Endothelial cell (in vitro differentiated cells): ENCODE measurements around the gene PRSS22. TPM values are rescaled to one million over a fixed set of nuclear protein-coding genes. Genes with fewer than 3 reads are reported as not detected.

Experiments
- DNase-seq: peaks from one replicate; pipeline ENCODE4 v3.0.0; 2021; ENCODE audit warnings: low spot score
- H3K27ac Mint-ChIP-seq: one replicate; pipeline ENCODE4 v1.8.0; 2021; ENCODE audit warnings: mixed read lengths, inconsistent platforms; ENCODE audit not compliant: unreplicated experiment
- H3K27me3 Mint-ChIP-seq: one replicate; pipeline ENCODE4 v1.8.0; 2021; ENCODE audit warnings: mild to moderate bottlenecking, moderate library complexity, mixed read lengths, inconsistent platforms; ENCODE audit not compliant: unreplicated experiment
- H3K36me3 Mint-ChIP-seq: one replicate; pipeline ENCODE4 v1.8.0; 2021; ENCODE audit warnings: mild to moderate bottlenecking, low read depth, mixed read lengths, inconsistent platforms; ENCODE audit not compliant: unreplicated experiment
- H3K4me1 Mint-ChIP-seq: one replicate; pipeline ENCODE4 v1.8.0; 2021; ENCODE audit warnings: mild to moderate bottlenecking, mixed read lengths, inconsistent platforms; ENCODE audit not compliant: unreplicated experiment
- H3K4me3 Mint-ChIP-seq: one replicate; pipeline ENCODE4 v1.8.0; 2021; ENCODE audit warnings: mild to moderate bottlenecking, mixed read lengths, inconsistent platforms; ENCODE audit not compliant: unreplicated experiment
- H3K9me3 Mint-ChIP-seq: one replicate; pipeline ENCODE4 v1.8.0; 2021; ENCODE audit warnings: mixed read lengths, inconsistent platforms; ENCODE audit not compliant: unreplicated experiment
- total RNA-seq: library from RNA; stranded (reverse); fragmentation: NEBNext Ultra II Directional; extraction: Animal tissue kit (Norgen Biotek cat#: 25700); gene quantifications from one replicate; pipeline ENCODE4 v1.2.1, GENCODE V29; 2021; ENCODE audit not compliant: unreplicated experiment
- TF ChIP-seq, protein P1 (sequence below): fragments of 200-600 bp; sonication (generic); IDR thresholded peaks from one replicate; pipeline ENCODE4 v1.5.0; 2021; ENCODE audit warnings: antibody characterized with exemption; ENCODE audit not compliant: unreplicated experiment

Gene PRSS22
- total RNA-seq, 1 donor from 2014 or later: 0.59 TPM

DNA sequence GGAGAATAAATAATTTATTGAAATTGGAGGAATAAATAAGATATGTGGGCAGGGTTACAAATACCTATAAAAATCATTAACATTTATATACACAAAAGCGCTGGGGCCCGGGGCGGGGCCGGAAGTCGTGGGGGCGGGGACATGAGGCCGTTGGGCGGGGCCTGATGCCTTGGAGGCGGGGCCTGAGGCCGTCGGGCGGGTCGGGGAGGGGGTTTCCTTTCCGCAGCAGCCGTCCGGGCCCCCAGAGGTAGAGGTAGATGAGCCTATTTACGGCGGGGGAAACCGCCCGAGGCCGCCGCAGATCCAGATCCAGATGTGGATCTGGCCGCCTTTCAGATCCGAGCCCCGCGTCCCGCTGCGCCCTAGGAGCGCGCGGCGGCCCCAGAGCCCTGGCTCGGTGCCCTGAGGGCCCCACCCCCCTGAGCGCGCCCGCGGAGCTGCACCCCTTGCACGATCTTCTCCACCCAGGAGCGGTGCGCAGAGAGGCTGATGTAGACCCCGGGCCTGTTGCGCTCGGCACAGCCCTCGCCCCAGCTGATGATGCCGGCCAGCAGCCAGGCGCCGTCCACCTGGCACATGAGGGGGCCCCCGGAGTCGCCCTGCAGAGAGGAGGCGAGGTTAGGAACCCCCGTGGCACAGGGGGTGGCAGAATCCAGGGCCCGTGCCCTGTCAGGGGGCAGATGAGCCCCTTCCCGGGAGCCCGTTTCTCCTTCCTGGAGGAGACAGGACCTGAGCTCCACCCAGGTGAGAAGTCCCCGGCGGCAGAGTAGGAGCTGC, 5.1 kb downstream of the PRSS22 start:
- Mint-ChIP-seq H3K4me3 (no peak overlapping the region), H3K27me3 (peaks cover 7% of the 10 kb centered on the region), H3K27ac (no peak overlapping the region), H3K36me3 (peaks cover 9% of the 10 kb centered on the region), H3K4me1 (peaks cover 2% of the 10 kb centered on the region), H3K9me3 (peaks cover 8% of the 10 kb centered on the region)
- TF ChIP-seq, protein P1, sequence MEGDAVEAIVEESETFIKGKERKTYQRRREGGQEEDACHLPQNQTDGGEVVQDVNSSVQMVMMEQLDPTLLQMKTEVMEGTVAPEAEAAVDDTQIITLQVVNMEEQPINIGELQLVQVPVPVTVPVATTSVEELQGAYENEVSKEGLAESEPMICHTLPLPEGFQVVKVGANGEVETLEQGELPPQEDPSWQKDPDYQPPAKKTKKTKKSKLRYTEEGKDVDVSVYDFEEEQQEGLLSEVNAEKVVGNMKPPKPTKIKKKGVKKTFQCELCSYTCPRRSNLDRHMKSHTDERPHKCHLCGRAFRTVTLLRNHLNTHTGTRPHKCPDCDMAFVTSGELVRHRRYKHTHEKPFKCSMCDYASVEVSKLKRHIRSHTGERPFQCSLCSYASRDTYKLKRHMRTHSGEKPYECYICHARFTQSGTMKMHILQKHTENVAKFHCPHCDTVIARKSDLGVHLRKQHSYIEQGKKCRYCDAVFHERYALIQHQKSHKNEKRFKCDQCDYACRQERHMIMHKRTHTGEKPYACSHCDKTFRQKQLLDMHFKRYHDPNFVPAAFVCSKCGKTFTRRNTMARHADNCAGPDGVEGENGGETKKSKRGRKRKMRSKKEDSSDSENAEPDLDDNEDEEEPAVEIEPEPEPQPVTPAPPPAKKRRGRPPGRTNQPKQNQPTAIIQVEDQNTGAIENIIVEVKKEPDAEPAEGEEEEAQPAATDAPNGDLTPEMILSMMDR: no peak
- DNase-seq: no peak

DNA sequence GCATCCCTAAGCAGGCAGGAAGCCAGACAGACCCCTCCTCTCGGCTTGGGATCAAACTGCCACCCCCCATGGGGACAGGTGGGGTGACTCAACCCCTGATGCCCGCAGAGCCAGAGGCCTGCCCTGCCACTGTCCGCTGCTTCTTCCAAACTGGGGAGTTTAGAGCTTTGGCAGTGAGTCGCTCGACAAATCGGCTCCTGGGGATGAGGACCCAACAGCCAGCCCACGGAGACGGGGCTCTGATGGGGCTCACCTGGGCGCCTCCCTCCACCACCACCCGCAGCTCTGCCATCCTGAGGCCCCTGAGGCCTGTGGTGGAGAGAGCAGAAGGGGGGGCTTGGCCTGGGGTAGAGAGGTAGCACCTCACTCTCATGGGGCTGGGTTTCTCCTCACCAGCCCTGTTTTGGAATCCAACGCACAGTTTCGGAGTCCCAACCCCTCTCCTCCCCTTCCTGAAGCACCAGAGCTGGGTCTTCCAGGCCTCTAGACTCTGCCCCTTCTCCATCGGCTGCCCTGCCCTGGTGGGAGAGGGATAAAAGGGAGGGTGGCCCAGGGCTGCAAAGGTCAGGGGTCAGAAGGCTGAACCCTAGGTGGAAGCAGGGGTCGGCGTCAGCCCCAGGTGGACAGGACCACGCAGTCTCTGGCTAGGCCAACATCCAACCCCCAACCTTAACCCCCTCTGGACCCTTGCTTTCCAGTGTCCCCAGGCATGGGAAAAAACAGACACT, 5.8 kb downstream of the PRSS22 start:
- Mint-ChIP-seq H3K4me3 (no peak overlapping the region), H3K27me3 (peaks cover 3% of the 10 kb centered on the region), H3K27ac (no peak overlapping the region), H3K9me3 (peaks cover 8% of the 10 kb centered on the region), H3K36me3 (peaks cover 9% of the 10 kb centered on the region), H3K4me1 (no peaks in the 10 kb centered on the region)
- TF ChIP-seq, protein P1: no peak
- no peak for DNase-seq

DNA sequence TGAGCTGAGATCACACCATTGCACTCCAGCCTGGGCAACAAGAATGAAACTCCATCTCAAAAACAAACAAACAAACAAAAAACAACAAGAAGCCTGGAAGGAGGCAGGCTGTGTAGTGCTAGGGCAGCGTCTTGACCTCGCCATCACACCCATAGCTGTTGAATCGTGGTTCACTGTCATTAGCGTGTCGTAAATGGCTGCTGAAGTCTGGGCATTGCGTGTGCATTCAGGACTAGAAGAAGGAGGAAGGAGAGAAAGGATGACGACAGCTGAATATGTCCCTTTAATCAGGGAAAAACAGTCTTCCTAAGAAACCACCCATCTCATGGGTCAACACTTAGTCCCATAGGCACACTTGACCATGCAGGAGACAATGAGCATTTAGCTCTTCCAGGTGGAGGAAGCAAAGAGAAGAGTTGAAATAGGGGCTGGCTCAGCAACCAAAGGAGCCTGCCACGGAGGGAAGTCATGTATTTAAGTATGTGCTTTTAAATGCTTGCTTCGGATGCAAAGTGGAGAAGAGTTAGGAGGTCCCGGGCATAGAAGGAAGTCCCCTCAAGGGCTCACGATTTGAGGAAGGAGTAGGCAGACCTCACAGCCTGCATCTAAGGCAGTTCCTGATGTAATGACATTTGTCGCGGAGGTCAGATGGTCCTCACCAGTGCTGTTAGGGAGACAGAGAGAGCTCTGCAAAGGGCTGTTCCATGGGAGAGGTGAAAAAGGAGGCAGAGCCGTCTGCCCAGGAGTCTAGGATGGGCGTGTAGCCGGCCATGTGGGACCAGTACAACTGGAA, 8.8 kb downstream of the PRSS22 start:
- no peak for DNase-seq
- H3K27me3 Mint-ChIP-seq: peaks cover 2% of the 10 kb centered on the region
- H3K4me1 Mint-ChIP-seq: no peaks in the 10 kb centered on the region
- H3K36me3 Mint-ChIP-seq: peaks cover 3% of the 10 kb centered on the region
- H3K4me3 Mint-ChIP-seq: no peak overlapping the region
- H3K27ac Mint-ChIP-seq: no peak overlapping the region
- H3K9me3 Mint-ChIP-seq: peaks cover 2% of the 10 kb centered on the region
- TF ChIP-seq, protein P1: no peak

DNA sequence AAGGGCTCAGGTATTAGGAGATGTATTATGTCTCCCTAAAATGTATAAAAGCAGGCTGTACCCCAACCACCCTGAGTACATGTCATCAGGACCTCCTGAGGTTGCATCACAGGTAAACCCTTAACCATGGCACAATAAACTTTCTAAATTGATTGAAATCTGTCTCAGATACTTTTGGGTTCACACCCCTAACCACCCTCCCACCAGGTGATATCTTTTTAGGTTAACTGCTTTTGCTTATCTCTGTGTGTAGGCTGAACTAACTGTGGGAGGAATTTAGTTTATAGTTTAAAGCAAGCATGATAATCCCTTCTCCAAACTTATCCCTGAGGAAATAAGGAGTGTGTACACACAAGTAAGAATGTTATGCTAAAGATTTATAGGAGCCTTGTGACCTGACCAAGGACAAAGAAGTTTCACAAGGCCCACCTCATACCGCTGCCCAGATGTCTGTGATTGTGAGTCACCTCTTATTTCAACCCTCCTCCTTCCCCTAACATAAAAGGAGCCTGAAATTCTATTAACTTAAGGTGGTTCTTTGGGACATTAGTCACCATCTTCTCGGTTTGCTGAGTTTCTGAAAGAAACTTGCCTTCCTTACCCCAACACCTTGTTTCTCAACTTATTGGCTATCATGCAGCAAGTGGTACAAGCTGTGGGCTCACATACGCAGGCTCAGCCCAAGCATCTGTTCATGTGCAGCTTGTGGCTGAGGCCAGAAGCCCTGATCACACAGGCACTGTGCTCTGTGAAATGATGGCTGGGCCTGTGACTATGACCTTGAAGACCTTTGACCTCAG, 11.3 kb downstream of the PRSS22 start:
- no peak overlapping the region for H3K27ac Mint-ChIP-seq
- H3K36me3 Mint-ChIP-seq: no peaks in the 10 kb centered on the region
- peaks cover 2% of the 10 kb centered on the region for H3K27me3 Mint-ChIP-seq
- H3K9me3 Mint-ChIP-seq: no peaks in the 10 kb centered on the region
- H3K4me3 Mint-ChIP-seq: no peak overlapping the region
- TF ChIP-seq, protein P1: no peak
- DNase-seq: no peak
- H3K4me1 Mint-ChIP-seq: peaks cover 3% of the 10 kb centered on the region
